ENCODE data around the gene FAM131A. TPM values are rescaled to one million over a fixed set of nuclear protein-coding genes. Genes with fewer than 3 reads are reported as not detected.
A peak's percentile ranks its signal among the peaks of the same experiment; 100 is the strongest.

FAM131A gene
- total and polyA plus RNA-seq, 7 experiments from 2014 or later = 2.2 to 13.4 (median 8.2) TPM

DNA sequence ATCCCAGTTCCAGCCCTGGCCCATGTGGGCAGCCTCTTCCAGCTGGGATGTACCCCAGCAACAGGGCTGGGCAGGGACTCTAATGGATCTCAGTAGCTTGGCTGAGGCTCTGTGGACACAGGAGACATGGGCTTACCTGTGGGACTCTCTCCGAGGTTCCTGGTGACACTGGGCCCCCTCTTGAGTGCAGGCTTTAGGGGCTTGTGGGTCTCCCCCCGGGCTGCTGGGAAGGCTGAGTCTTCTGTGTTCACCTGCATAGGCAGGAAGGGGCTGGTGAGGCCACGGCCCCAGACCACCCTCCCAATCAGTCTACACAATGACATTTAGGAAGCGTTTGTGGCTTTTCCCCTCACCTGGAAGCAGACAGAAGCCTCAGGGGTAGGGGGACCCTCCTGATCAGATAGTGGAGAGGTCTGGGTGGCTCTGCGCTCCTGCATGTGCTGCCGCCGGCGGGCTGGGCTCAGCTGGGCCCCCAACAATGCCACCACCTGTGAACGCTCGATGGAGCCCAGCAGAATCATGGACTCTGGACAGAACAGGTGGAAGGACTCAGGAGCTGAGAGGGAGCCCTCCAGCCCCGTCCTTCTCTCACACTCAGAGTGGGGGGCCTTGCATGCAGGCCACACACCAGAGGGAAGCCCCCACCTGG, 15.6 kb downstream of the FAM131A start:
- H3K36me3 ChIP-seq (ENCODE audit: control insufficient read depth in 2 of 3, insufficient read depth in 3 of 3, low read length in 3 of 3) = no peaks in the 10 kb centered on the region
- POLR2A ChIA-PET = interaction anchor here (0.8 to 1.4 kb wide), 2 partner anchors 10 to 173 kb away, joined by 3 to 6 read pairs; no protein-coding TSS in a partner anchor
- H3K4me3 ChIP-seq (ENCODE audit: low read length) = no peak overlapping the region
- DNase-seq (no peak), ATAC-seq (no peak)
- H3K9me3 Mint-ChIP-seq = no peaks in the 10 kb centered on the region
- CTCF ChIA-PET = interaction anchor here (0.9 to 4.5 kb wide), 7 partner anchors 19 to 197 kb away, joined by 3 to 24 read pairs (median 4); no protein-coding TSS in a partner anchor
- intact Hi-C loops (cut with micrococcal nuclease) = no loop called here
- no peaks in the 10 kb centered on the region for H3K9me3 ChIP-seq (ENCODE audit: control insufficient read depth in 2 of 3, low read length in 3 of 3)
- H3K27ac Mint-ChIP-seq = no peak overlapping the region
- H3K4me1 ChIP-seq (ENCODE audit: control insufficient read depth in 2 of 2, insufficient read depth in 2 of 2, low read length in 2 of 2) = peaks cover 0 to 7% of the 10 kb centered on the region in 2 donors
- H3K4me3 Mint-ChIP-seq = no peak overlapping the region
- H3K27me3 ChIP-seq (ENCODE audit: control insufficient read depth in 2 of 2, insufficient read depth in 2 of 2, low read length in 2 of 2) = no peaks in the 10 kb centered on the region
- no peaks in the 10 kb centered on the region for H3K27me3 Mint-ChIP-seq
- no peaks in the 10 kb centered on the region for H3K36me3 Mint-ChIP-seq
- H3K27ac ChIP-seq (ENCODE audit: low read depth, low read length) = no peak overlapping the region
- peaks cover 0 to 2% (median 0%) of the 10 kb centered on the region in 7 donors for H3K4me1 Mint-ChIP-seq

DNA sequence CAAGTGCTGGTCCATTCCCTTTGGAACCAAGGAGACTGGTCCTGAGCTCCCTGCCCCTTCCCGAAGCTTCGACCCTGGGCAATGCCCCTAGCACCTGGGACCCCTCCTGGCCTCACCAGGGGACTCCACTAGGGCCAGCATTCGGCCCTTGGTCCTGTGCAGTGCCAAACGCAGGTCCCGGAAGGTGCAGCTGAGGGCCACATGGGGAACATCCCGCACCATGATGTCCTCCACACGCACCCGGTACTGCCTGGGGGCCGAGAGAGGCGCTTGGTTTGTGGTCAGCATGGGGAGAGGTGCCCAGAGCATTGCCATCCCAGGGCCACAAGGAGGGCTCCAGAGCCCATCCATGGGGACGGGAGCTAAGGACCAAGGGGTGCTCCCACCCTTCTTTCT, 16.1 kb downstream of the FAM131A start:
- POLR2A ChIA-PET = interaction anchor here (0.8 to 1.4 kb wide), 2 partner anchors 9 to 172 kb away, joined by 3 to 6 read pairs; no protein-coding TSS in a partner anchor
- no peak overlapping the region for H3K27ac Mint-ChIP-seq

DNA sequence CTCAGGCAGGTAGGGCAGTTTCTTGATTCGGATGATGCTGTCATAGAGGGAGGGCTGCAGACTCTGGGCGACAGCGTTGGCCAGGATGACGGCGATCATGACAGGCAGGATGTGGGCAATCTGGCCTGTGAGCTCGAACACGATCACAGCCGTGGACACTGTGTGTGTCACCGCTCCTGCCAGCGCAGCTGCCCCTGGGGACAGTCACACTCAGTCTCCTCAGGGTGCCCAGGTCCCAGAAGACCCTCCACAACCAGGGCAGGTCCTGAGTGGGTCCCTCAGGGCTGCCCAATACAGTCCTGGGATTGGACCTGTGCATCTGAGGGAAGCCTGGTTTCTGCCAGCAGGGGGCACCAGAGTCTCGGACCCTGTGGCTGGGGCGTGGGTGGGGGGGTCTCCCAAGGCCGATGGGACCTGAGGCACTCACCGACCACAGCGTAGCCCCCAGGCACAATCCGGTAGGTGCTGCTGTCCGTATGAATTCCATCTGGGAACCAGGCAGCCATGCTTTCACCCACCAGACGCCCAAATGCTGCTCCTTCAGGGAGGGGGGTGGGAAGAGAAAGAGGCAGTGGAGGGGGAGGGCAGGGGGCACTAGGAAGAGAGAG, 16.8 kb downstream of the FAM131A start:
- no peaks in the 10 kb centered on the region for H3K9me3 ChIP-seq (ENCODE audit: control insufficient read depth in 2 of 3, low read length in 3 of 3)
- Mint-ChIP-seq H3K9me3 (no peaks in the 10 kb centered on the region), H3K36me3 (no peaks in the 10 kb centered on the region), H3K27ac (peak overlapping the region in 1 of 9 donors; percentile 55), H3K27me3 (no peaks in the 10 kb centered on the region), H3K4me3 (no peak overlapping the region), H3K4me1 (peaks cover 0 to 2% (median 0%) of the 10 kb centered on the region in 7 donors)
- DNase-seq (peak; percentile 21 to 64 (median 48)), ATAC-seq (peak; percentile 78)
- H3K36me3 ChIP-seq (ENCODE audit: control insufficient read depth in 2 of 3, insufficient read depth in 3 of 3, low read length in 3 of 3) = no peaks in the 10 kb centered on the region
- H3K27me3 ChIP-seq (ENCODE audit: control insufficient read depth in 2 of 2, insufficient read depth in 2 of 2, low read length in 2 of 2) = no peaks in the 10 kb centered on the region
- H3K4me3 ChIP-seq (ENCODE audit: low read length) = no peak overlapping the region
- H3K4me1 ChIP-seq (ENCODE audit: control insufficient read depth in 2 of 2, insufficient read depth in 2 of 2, low read length in 2 of 2) = peaks cover 0 to 7% of the 10 kb centered on the region in 2 donors
- CTCF ChIA-PET = interaction anchor here (0.5 to 4.5 kb wide), 10 partner anchors 18 to 1254 kb away, joined by 3 to 24 read pairs (median 4); no protein-coding TSS in a partner anchor
- no peak overlapping the region for H3K27ac ChIP-seq (ENCODE audit: low read depth, low read length)
- intact Hi-C loops (cut with micrococcal nuclease) = loop anchor here in 1 of 2 donors (1.0 kb wide), 2 partner anchors 159 to 190 kb away; no protein-coding TSS in a partner anchor
- POLR2A ChIA-PET = interaction anchor here (0.8 to 1.4 kb wide), 2 partner anchors 9 to 172 kb away, joined by 3 to 6 read pairs; no protein-coding TSS in a partner anchor

More for the DNA sequence above, 16.1 kb downstream of the FAM131A start:
- Histone ChIP-seq H3K36me3 (ENCODE audit: control insufficient read depth in 2 of 3, insufficient read depth in 3 of 3, low read length in 3 of 3) (no peaks in the 10 kb centered on the region), H3K4me1 (ENCODE audit: control insufficient read depth in 2 of 2, insufficient read depth in 2 of 2, low read length in 2 of 2) (peaks cover 0 to 7% of the 10 kb centered on the region in 2 donors), H3K4me3 (ENCODE audit: low read length) (no peak overlapping the region), H3K27ac (ENCODE audit: low read depth, low read length) (no peak overlapping the region), H3K27me3 (ENCODE audit: control insufficient read depth in 2 of 2, insufficient read depth in 2 of 2, low read length in 2 of 2) (no peaks in the 10 kb centered on the region), H3K9me3 (ENCODE audit: control insufficient read depth in 2 of 3, low read length in 3 of 3) (no peaks in the 10 kb centered on the region)
- Mint-ChIP-seq H3K9me3 (no peaks in the 10 kb centered on the region), H3K36me3 (no peaks in the 10 kb centered on the region), H3K4me1 (peaks cover 0 to 2% (median 0%) of the 10 kb centered on the region in 7 donors), H3K4me3 (no peak overlapping the region), H3K27me3 (no peaks in the 10 kb centered on the region)
- ATAC-seq (no peak), DNase-seq (no peak)
- intact Hi-C loops (cut with micrococcal nuclease) = no loop called here
- CTCF ChIA-PET = interaction anchor here (0.5 to 4.5 kb wide), 9 partner anchors 18 to 1254 kb away, joined by 3 to 24 read pairs (median 4); no protein-coding TSS in a partner anchor

DNA sequence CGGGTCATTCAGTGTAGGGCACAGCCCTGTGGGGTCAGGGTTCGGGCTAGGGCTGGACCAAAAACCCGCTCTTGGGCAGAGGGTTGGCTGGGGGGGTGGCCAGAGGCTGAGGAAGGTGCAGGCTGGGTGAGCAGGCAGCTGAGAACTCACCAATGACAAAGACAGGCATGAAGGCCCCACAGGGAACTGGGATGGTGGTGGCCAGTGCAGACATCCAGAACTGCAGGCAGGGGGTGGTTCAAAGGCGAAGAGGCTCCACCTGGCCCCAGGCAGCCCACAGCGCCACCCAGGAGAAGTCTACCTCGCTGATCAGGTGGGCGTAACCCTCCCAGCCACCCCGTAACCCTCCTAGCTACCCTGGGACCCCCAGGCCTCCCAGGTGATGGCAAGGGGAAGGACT, 17.4 kb downstream of the FAM131A start:
- POLR2A ChIA-PET = no interaction called here
- Mint-ChIP-seq H3K9me3 (no peaks in the 10 kb centered on the region), H3K36me3 (no peaks in the 10 kb centered on the region), H3K4me1 (peaks cover 0 to 3% (median under 1%) of the 10 kb centered on the region in 7 donors), H3K27ac (no peak overlapping the region), H3K4me3 (no peak overlapping the region), H3K27me3 (no peaks in the 10 kb centered on the region)
- no peak overlapping the region for H3K27ac ChIP-seq (ENCODE audit: low read depth, low read length)
- H3K27me3 ChIP-seq (ENCODE audit: control insufficient read depth in 2 of 2, insufficient read depth in 2 of 2, low read length in 2 of 2) = no peaks in the 10 kb centered on the region
- CTCF ChIA-PET = interaction anchor here (0.6 to 3.4 kb wide), 5 partner anchors 17 to 195 kb away, joined by 3 to 24 read pairs (median 4); no protein-coding TSS in a partner anchor
- H3K9me3 ChIP-seq (ENCODE audit: control insufficient read depth in 2 of 3, low read length in 3 of 3) = no peaks in the 10 kb centered on the region
- peaks cover 0 to 7% of the 10 kb centered on the region in 2 donors for H3K4me1 ChIP-seq (ENCODE audit: control insufficient read depth in 2 of 2, insufficient read depth in 2 of 2, low read length in 2 of 2)
- no peak overlapping the region for H3K4me3 ChIP-seq (ENCODE audit: low read length)
- no peak for ATAC-seq
- intact Hi-C loops (cut with micrococcal nuclease) = loop anchor here in 1 of 2 donors (1.0 kb wide), 2 partner anchors 159 to 190 kb away; no protein-coding TSS in a partner anchor
- no peak for DNase-seq
- H3K36me3 ChIP-seq (ENCODE audit: control insufficient read depth in 2 of 3, insufficient read depth in 3 of 3, low read length in 3 of 3) = no peaks in the 10 kb centered on the region

DNA sequence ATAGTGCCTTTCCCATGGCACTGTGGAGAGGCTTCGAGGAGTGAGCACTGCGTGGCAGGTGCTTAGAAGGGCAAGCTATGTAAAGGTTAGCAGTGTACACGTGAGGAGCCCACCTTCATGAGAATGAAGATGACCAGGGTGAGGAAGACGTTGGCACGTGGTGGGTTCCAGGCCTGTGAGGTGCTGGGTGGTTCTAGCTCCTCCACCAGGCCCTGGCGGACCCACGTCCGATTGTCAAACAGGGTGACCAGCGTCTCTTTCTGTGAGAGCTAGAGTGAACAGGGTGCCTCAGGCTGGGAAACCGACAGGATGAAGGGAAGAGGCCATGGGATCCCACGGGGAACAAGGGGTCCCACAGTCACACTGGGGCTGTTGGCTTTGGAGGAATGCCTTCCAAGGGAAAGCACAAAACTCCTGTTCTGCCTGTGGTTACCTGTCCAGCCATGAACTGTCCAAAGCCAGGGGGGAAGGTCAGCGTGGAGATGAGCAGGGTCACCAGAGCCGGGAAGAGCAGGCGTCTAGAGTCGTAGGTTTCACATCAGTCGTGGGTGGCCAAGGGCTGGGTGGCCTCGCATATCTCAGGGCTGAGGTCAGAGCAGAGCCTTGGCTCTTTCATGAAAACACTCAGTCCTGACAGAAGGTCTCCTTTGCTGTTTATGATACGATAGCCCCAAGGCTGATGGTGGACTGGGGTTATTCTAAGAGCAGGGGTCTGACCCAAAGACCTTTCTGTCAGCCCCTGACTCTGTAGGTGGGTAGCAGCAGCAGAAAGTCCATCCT, 18.1 kb downstream of the FAM131A start:
- ChIA-PET POLR2A (no interaction called here), CTCF (interaction anchor here (0.6 to 3.4 kb wide), 5 partner anchors 16 to 196 kb away, joined by 3 to 24 read pairs (median 4); no protein-coding TSS in a partner anchor)
- DNase-seq (no peak), ATAC-seq (no peak)
- H3K27ac ChIP-seq (ENCODE audit: low read depth, low read length) = no peak overlapping the region
- no peaks in the 10 kb centered on the region for H3K9me3 ChIP-seq (ENCODE audit: control insufficient read depth in 2 of 3, low read length in 3 of 3)
- Mint-ChIP-seq H3K36me3 (no peaks in the 10 kb centered on the region), H3K4me1 (peaks cover 0 to 7% (median 6%) of the 10 kb centered on the region in 7 donors), H3K4me3 (no peak overlapping the region), H3K27me3 (peaks cover 0 to 6% (median 0%) of the 10 kb centered on the region in 5 donors), H3K9me3 (no peaks in the 10 kb centered on the region), H3K27ac (peak overlapping the region in 1 of 9 donors; percentile 40)
- H3K4me1 ChIP-seq (ENCODE audit: control insufficient read depth in 2 of 2, insufficient read depth in 2 of 2, low read length in 2 of 2) = peaks cover 0 to 7% of the 10 kb centered on the region in 2 donors
- no peak overlapping the region for H3K4me3 ChIP-seq (ENCODE audit: low read length)
- no peaks in the 10 kb centered on the region for H3K36me3 ChIP-seq (ENCODE audit: control insufficient read depth in 2 of 3, insufficient read depth in 3 of 3, low read length in 3 of 3)
- H3K27me3 ChIP-seq (ENCODE audit: control insufficient read depth in 2 of 2, insufficient read depth in 2 of 2, low read length in 2 of 2) = no peaks in the 10 kb centered on the region
- intact Hi-C loops (cut with micrococcal nuclease) = no loop called here

All from naive thymus-derived CD4-positive, alpha-beta T cell (primary cell).